Endodermal cell (in vitro differentiated cells): ENCODE data around the gene RNF112. TPM values are rescaled to one million over a fixed set of nuclear protein-coding genes. Genes with fewer than 3 reads are reported as not detected.
A peak's percentile ranks its signal among the peaks of the same experiment; 100 is the strongest.
"Not testable (repeated sequence)": the region's sequence is repeated elsewhere in the genome, so short reads cannot be mapped to it uniquely, and the experiment has no call there.

ENCODE experiments used
- DNase-seq: peaks from one replicate; pipeline ENCODE4 v3.0.0-alpha.2; 2017
- H3K27ac ChIP-seq: 2 replicates; pipeline ENCODE4 v1.5.1; 2013; ENCODE audit warnings: mild to moderate bottlenecking, low read depth, low read length, moderate library complexity
- H3K27me3 ChIP-seq: 2 replicates; pipeline ENCODE4 v1.6.1; 2013; ENCODE audit warnings: mild to moderate bottlenecking, low read length, moderate library complexity; ENCODE audit not compliant: insufficient read depth, control insufficient read depth, poor library complexity, severe bottlenecking
- H3K36me3 ChIP-seq: 2 replicates; pipeline ENCODE4 v1.7.0; 2013; ENCODE audit warnings: mild to moderate bottlenecking, low read length, moderate library complexity; ENCODE audit not compliant: control insufficient read depth, insufficient read depth
- H3K4me1 ChIP-seq: one replicate; pipeline ENCODE4 v1.7.0; 2013; ENCODE audit warnings: low read length; ENCODE audit not compliant: control insufficient read depth, insufficient read depth
- H3K4me3 ChIP-seq: 2 replicates; pipeline ENCODE4 v1.5.1; 2013; ENCODE audit warnings: mild to moderate bottlenecking, low read length, moderate library complexity
- H3K9ac ChIP-seq: 2 replicates; pipeline ENCODE4 v1.6.1; 2013; ENCODE audit warnings: mild to moderate bottlenecking, low read length, moderate library complexity; ENCODE audit not compliant: poor library complexity, severe bottlenecking; ENCODE audit errors: extremely low read depth
- H3K9me3 ChIP-seq: 2 replicates; pipeline ENCODE4 v1.6.1; 2013; ENCODE audit warnings: mild to moderate bottlenecking, low read length, moderate library complexity; ENCODE audit not compliant: control insufficient read depth
- H3K27ac Mint-ChIP-seq: 2 replicates; pipeline ENCODE4 v1.8.0; 2020; ENCODE audit warnings: mixed read lengths
- H3K27me3 Mint-ChIP-seq: 2 replicates; pipeline ENCODE4 v1.8.0; 2021; ENCODE audit warnings: mild to moderate bottlenecking, mixed read lengths; ENCODE audit not compliant: insufficient read depth
- H3K36me3 Mint-ChIP-seq: 2 replicates; pipeline ENCODE4 v1.8.0; 2020; ENCODE audit warnings: low read depth, mixed read lengths
- H3K4me1 Mint-ChIP-seq: 2 replicates; pipeline ENCODE4 v1.8.0; 2020; ENCODE audit warnings: mixed read lengths
- H3K4me3 Mint-ChIP-seq: 2 replicates; pipeline ENCODE4 v1.8.0; 2020; ENCODE audit warnings: mild to moderate bottlenecking, moderate library complexity, mixed read lengths
- H3K9me3 Mint-ChIP-seq: 2 replicates; pipeline ENCODE4 v1.8.0; 2020; ENCODE audit warnings: mild to moderate bottlenecking, mixed read lengths
- CTCF ChIP-seq: fragments of 200-600 bp; sonication (generic); conservative IDR thresholded peaks from 2 replicates; pipeline ENCODE4 v1.5.0; 2021; ENCODE audit warnings: antibody characterized with exemption, mild to moderate bottlenecking
- WGBS, 2 experiments: methylation state at CpG; one replicate each; pipeline versions ENCODE4 v1.1.5 to v1.1.7; 2013; ENCODE audit warnings: missing lambda C conversion rate in 2 of 2, mixed read lengths in 1 of 2; ENCODE audit not compliant: insufficient coverage in 1 of 2, insufficient read length in 1 of 2; 5-methylcytosine and 5-hydroxymethylcytosine counted together
- total RNA-seq, 2 donors: library from RNA; stranded (reverse); fragmentation: NEBNext Ultra II Directional in 1 of 2; extraction: Animal tissue kit (Norgen Biotek cat#: 25700) in 1 of 2; gene quantifications; 2 replicates in 1 of 2; 3 replicates in 1 of 2; pipeline ENCODE4 v1.2.1, GENCODE V29; 2021

Gene RNF112
- total RNA-seq, 2 donors from 2014 or later, result 1.1 to 1.9 TPM

GRCh38 chr17:19460700-19461099 lies 49.7 kb downstream of the RNF112 start:
- Mint-ChIP-seq H3K4me1 (peaks cover 82% of the 10 kb centered on the region), H3K36me3 (no peaks in the 10 kb centered on the region), H3K27ac (peak overlapping the region; percentile 71), H3K27me3 (no peaks in the 10 kb centered on the region), H3K9me3 (no peaks in the 10 kb centered on the region), H3K4me3 (no peak overlapping the region)
- Histone ChIP-seq H3K4me1 (peaks cover 30% of the 10 kb centered on the region), H3K9me3 (no peaks in the 10 kb centered on the region), H3K36me3 (no peaks in the 10 kb centered on the region), H3K9ac (peak overlapping the region; percentile 26), H3K27me3 (no peaks in the 10 kb centered on the region), H3K4me3 (no peak overlapping the region), H3K27ac (no peak overlapping the region)
- DNase-seq, result peak; percentile 86
- 34 to 67% methylated on average over 2 to 3 of the region's 3 CpGs for WGBS, 2 experiments
- TF ChIP-seq CTCF, result no peak

- H3K9me3 Mint-ChIP-seq, result no peaks in the 10 kb centered on the region
- no peak overlapping the region for H3K4me3 ChIP-seq
- H3K4me1 Mint-ChIP-seq, result peaks cover 82% of the 10 kb centered on the region
- DNase-seq, result peak; percentile 90
- H3K4me1 ChIP-seq, result peaks cover 30% of the 10 kb centered on the region
- no peak overlapping the region for H3K4me3 Mint-ChIP-seq
- no peak for TF ChIP-seq CTCF
- H3K27ac ChIP-seq, result no peak overlapping the region
- no peaks in the 10 kb centered on the region for H3K9me3 ChIP-seq
- H3K27me3 Mint-ChIP-seq, result no peaks in the 10 kb centered on the region
- H3K36me3 ChIP-seq, result no peaks in the 10 kb centered on the region
- H3K36me3 Mint-ChIP-seq, result no peaks in the 10 kb centered on the region
- H3K27me3 ChIP-seq, result no peaks in the 10 kb centered on the region
- peak overlapping the region; percentile 71 for H3K27ac Mint-ChIP-seq
- no peak overlapping the region for H3K9ac ChIP-seq
These were observed 50.1 kb downstream of the RNF112 start for GRCh38 chr17:19461116-19461515.

- no peaks in the 10 kb centered on the region for H3K27me3 ChIP-seq
- no peak for TF ChIP-seq CTCF
- peaks cover 26% of the 10 kb centered on the region for H3K4me1 ChIP-seq
- Mint-ChIP-seq H3K27me3 (no peaks in the 10 kb centered on the region), H3K9me3 (no peaks in the 10 kb centered on the region), H3K27ac (peak overlapping the region; percentile 71), H3K4me3 (no peak overlapping the region), H3K36me3 (no peaks in the 10 kb centered on the region), H3K4me1 (peaks cover 77% of the 10 kb centered on the region)
- no peaks in the 10 kb centered on the region for H3K36me3 ChIP-seq
- 90 to 94% methylated on average over 4 of the region's 4 CpGs for WGBS, 2 experiments
- H3K9me3 ChIP-seq, result no peaks in the 10 kb centered on the region
- DNase-seq, result peak; percentile 66
- no peak overlapping the region for H3K9ac ChIP-seq
- H3K4me3 ChIP-seq, result no peak overlapping the region
- no peak overlapping the region for H3K27ac ChIP-seq
These were observed 50.6 kb downstream of the RNF112 start for GRCh38 chr17:19461681-19462080.

- not testable (repeated sequence) for H3K4me3 ChIP-seq, H3K36me3 Mint-ChIP-seq, H3K36me3 ChIP-seq, H3K27me3 ChIP-seq, H3K9me3 ChIP-seq, H3K27me3 Mint-ChIP-seq, H3K4me3 Mint-ChIP-seq, H3K27ac ChIP-seq, H3K9me3 Mint-ChIP-seq, H3K9ac ChIP-seq
- DNase-seq, result peak; percentile 31
- H3K4me1 ChIP-seq, result peaks cover 21% of the 10 kb centered on the region
- Mint-ChIP-seq H3K4me1 (peaks cover 75% of the 10 kb centered on the region), H3K27ac (peak overlapping the region; percentile 69)
- 90 to 98% methylated on average over 7 of the region's 7 CpGs for WGBS, 2 experiments
These were observed 51.5 kb downstream of the RNF112 start for GRCh38 chr17:19462456-19463035.
